Measurements from ENCODE around the gene SLC8B1.

DNA sequence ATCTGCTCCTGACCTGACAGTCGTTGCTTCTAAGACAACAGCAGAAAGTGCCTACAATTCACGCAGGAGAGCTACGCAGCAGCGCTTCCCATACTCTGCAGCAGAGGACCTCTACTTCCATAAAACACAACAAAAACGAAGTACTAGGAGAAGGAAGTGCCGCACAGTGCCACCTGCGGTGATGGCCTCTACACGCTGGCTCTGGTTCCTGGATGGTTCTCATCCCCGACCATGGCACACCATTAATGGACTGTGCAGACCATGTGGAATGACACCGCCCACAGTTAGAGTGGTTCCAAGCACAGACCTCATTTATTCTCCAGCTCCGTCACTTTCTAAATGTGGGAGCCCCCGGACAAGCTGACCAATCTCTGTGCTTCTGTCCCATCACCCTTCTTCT lies 85.4 kb downstream of the SLC8B1 start:
- TF ChIP-seq POLR2A (IDR thresholded peaks at IDR 0.05) (no peak), CTCF (IDR thresholded peaks at IDR 0.05) (no peak), EP300 (IDR thresholded peaks at IDR 0.05) (no peak), POLR2AphosphoS5 (IDR thresholded peaks at IDR 0.05) (no peak)
